Effector CD4-positive, alpha-beta T cell (primary cell): Measurements from ENCODE around the gene ADGRD2.

Experiments
- DNase-seq: peaks from one replicate; pipeline ENCODE4 v3.0.0-alpha.2; 2020

ADGRD2 gene

GRCh38 chr9:124481115-124481514, 30.9 kb downstream of the ADGRD2 start:
- DNase-seq = no peak

GRCh38 chr9:124482431-124483031, 32.3 kb downstream of the ADGRD2 start:
- no peak for DNase-seq

- DNase-seq = no peak
These were observed 33.2 kb downstream of the ADGRD2 start for GRCh38 chr9:124483481-124483880.

- DNase-seq = no peak
These were observed 35.0 kb downstream of the ADGRD2 start for GRCh38 chr9:124485201-124485600.

GRCh38 chr9:124485936-124486335, 35.7 kb downstream of the ADGRD2 start:
- no peak for DNase-seq

- no peak for DNase-seq
These were observed 36.6 kb downstream of the ADGRD2 start for GRCh38 chr9:124486778-124487259.

- DNase-seq = no peak
These were observed 37.3 kb downstream of the ADGRD2 start for GRCh38 chr9:124487260-124488182.

GRCh38 chr9:124488641-124489210, 38.5 kb downstream of the ADGRD2 start:
- DNase-seq = no peak

GRCh38 chr9:124489222-124489621, 39.0 kb downstream of the ADGRD2 start:
- DNase-seq = no peak

- no peak for DNase-seq
These were observed 39.8 kb downstream of the ADGRD2 start for GRCh38 chr9:124490004-124490403.

GRCh38 chr9:124491049-124491975, 41.1 kb downstream of the ADGRD2 start:
- DNase-seq = no peak

- no peak for DNase-seq
These were observed 42.6 kb downstream of the ADGRD2 start for GRCh38 chr9:124492818-124493217.

GRCh38 chr9:124493218-124493617, 43.0 kb downstream of the ADGRD2 start:
- no peak for DNase-seq

GRCh38 chr9:124493794-124494479, 43.7 kb downstream of the ADGRD2 start:
- DNase-seq = no peak

GRCh38 chr9:124495126-124496074, 45.1 kb downstream of the ADGRD2 start:
- no peak for DNase-seq

GRCh38 chr9:124496075-124496449, 45.8 kb downstream of the ADGRD2 start:
- no peak for DNase-seq

GRCh38 chr9:124496463-124496862, 46.2 kb downstream of the ADGRD2 start:
- DNase-seq = no peak

GRCh38 chr9:124497441-124497840, 47.2 kb downstream of the ADGRD2 start:
- DNase-seq = no peak

- no peak for DNase-seq
These were observed 47.8 kb downstream of the ADGRD2 start for GRCh38 chr9:124498040-124498439.

- DNase-seq = no peak
These were observed 48.4 kb downstream of the ADGRD2 start for GRCh38 chr9:124498499-124499146.
